T follicular helper cell (primary cell): ENCODE results near the gene PRKCI.
"Not testable (repeated sequence)": the region's sequence is repeated elsewhere in the genome, so short reads cannot be mapped to it uniquely, and the experiment has no call there.

ENCODE experiments used
- DNase-seq: peaks from one replicate; pipeline ENCODE4 v3.0.0-alpha.2; 2020; ENCODE audit warnings: low read depth
- total RNA-seq, 2 experiments: gene quantifications; one replicate each; lab custom pipeline; 2026; lab: John Stamatoyannopoulos, UW

The PRKCI gene
- 54.6 to 80.3 reads per million in 2 experiments for total RNA-seq

- DNase-seq: peak; percentile 75
Measured at GRCh38 chr3:170221924-170222646, at the start of gene PRKCI. Gene PRKCI, plus strand, starts transcription at chr3:170222424. Its CDS starts 246 bp downstream, at chr3:170222670.

- peak; percentile 46 for DNase-seq
Measured at GRCh38 chr3:170178651-170179050, 43.6 kb upstream of the PRKCI start.

- DNase-seq: no peak
Measured at GRCh38 chr3:170179432-170179831, 42.8 kb upstream of the PRKCI start.

GRCh38 chr3:170180079-170180907 lies 41.9 kb upstream of the PRKCI start:
- DNase-seq: no peak

GRCh38 chr3:170180908-170181885 lies 41.0 kb upstream of the PRKCI start, which contains the start of gene PHC3:
Gene PHC3, minus strand, starts transcription at chr3:170181733. Its CDS starts 18 bp downstream, at chr3:170181715.
- peak; percentile 86 for DNase-seq

- no peak for DNase-seq
Measured at GRCh38 chr3:170189398-170190256, 32.6 kb upstream of the PRKCI start.

GRCh38 chr3:170195759-170196158 lies 26.5 kb upstream of the PRKCI start:
- DNase-seq: not testable (repeated sequence)

GRCh38 chr3:170196833-170197232 lies 25.4 kb upstream of the PRKCI start:
- no peak for DNase-seq

GRCh38 chr3:170200987-170201386 lies 21.2 kb upstream of the PRKCI start:
- DNase-seq: no peak

GRCh38 chr3:170201527-170201926 lies 20.7 kb upstream of the PRKCI start:
- DNase-seq: no peak

GRCh38 chr3:170203457-170203856 lies 18.8 kb upstream of the PRKCI start:
- no peak for DNase-seq

GRCh38 chr3:170204023-170204472 lies 18.2 kb upstream of the PRKCI start:
- DNase-seq: no peak

- no peak for DNase-seq
Measured at GRCh38 chr3:170204509-170204908, 17.7 kb upstream of the PRKCI start.

GRCh38 chr3:170205302-170205701 lies 16.9 kb upstream of the PRKCI start:
- no peak for DNase-seq

GRCh38 chr3:170206164-170206762 lies 16.0 kb upstream of the PRKCI start:
- not testable (repeated sequence) for DNase-seq

GRCh38 chr3:170207717-170208116 lies 14.5 kb upstream of the PRKCI start:
- DNase-seq: no peak

- DNase-seq: no peak
Measured at GRCh38 chr3:170211668-170212067, 10.6 kb upstream of the PRKCI start.

- DNase-seq: no peak
Measured at GRCh38 chr3:170219850-170220249, 2.4 kb upstream of the PRKCI start.

GRCh38 chr3:170220871-170221270 lies 1.4 kb upstream of the PRKCI start:
- no peak for DNase-seq
